ENCODE data around the gene EIF2B2. TPM values are rescaled to one million over a fixed set of nuclear protein-coding genes. Genes with fewer than 3 reads are reported as not detected.

The EIF2B2 gene
- total and polyA plus RNA-seq, 2 experiments from 2014 or later = 40.6 to 50.2 TPM

DNA sequence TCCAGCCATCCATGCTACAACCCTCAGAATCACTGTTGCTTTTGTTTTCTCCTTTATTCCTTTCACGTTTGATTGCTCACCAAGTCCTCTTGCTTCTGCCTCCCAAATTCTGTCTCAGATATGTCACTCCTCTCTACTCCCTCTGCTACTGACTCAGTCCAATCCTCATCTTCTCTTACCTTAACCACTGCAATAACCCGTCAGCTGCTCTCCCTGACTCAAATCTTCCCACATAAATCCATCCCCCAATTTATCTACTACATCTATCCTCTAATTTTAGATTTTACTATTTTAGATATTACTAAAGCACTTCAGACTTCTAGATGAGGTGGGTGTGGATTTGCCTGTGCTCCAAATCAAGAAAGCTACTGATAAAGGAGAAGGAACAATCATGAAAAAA lies 23.2 kb downstream of the EIF2B2 start:
- H3K36me3 ChIP-seq (ENCODE audit: low read depth) = peaks cover 27% of the 10 kb centered on the region
- no peak overlapping the region for H3K9ac ChIP-seq
- H3F3A ChIP-seq (ENCODE audit: insufficient read depth) = peaks cover 7% of the 10 kb centered on the region; the same call in 1 of the 2 replicates
- no peaks in the 10 kb centered on the region for H3K79me2 ChIP-seq (ENCODE audit: insufficient read depth)
- no peaks in the 10 kb centered on the region for H3K27me3 ChIP-seq (replicated peaks; ENCODE audit: insufficient read depth)
- H3K4me2 ChIP-seq (ENCODE audit: unreplicated experiment) = no peak overlapping the region
- no peak overlapping the region for H3K4me3 ChIP-seq
- no peak for DNase-seq
- H3K9me3 ChIP-seq (ENCODE audit: low read depth) = no peaks in the 10 kb centered on the region
- TF ChIP-seq EZH2 (IDR thresholded peaks at IDR 0.05; ENCODE audit: insufficient read depth, poor library complexity, severe bottlenecking) (no peak), EZH2phosphoT487 (IDR thresholded peaks at IDR 0.05; ENCODE audit: insufficient read depth, low read depth) (no peak)
- in situ Hi-C loops (cut with MboI) = no loop called here
- H3K9me2 ChIP-seq (ENCODE audit: insufficient read depth) = no peaks in the 10 kb centered on the region
- no peak overlapping the region for H3K27ac ChIP-seq
- H4K20me1 ChIP-seq (ENCODE audit: insufficient read depth) = no peaks in the 10 kb centered on the region
- no peak overlapping the region for H2AFZ ChIP-seq
- H3K4me1 ChIP-seq (ENCODE audit: insufficient read depth) = no peaks in the 10 kb centered on the region; the same call in 1 of the 2 replicates
- 83 to 92% methylated on average over 2 of the region's 2 CpGs for WGBS, 2 experiments (ENCODE audit: low coverage in 1 of 2, low lambda C conversion rate in 2 of 2, missing lambda C conversion rate in 2 of 2)

GRCh38 chr14:75030147-75030546 lies 27.4 kb downstream of the EIF2B2 start:
- H4K20me1 ChIP-seq (ENCODE audit: insufficient read depth) = no peaks in the 10 kb centered on the region
- DNase-seq = no peak

GRCh38 chr14:75032939-75033338 lies 30.2 kb downstream of the EIF2B2 start:
- WGBS, 2 experiments (ENCODE audit: low coverage in 1 of 2, low lambda C conversion rate in 2 of 2, missing lambda C conversion rate in 2 of 2) = 56 to 57% methylated on average over 2 of the region's 2 CpGs
- Histone ChIP-seq H3K9me2 (ENCODE audit: insufficient read depth) (no peaks in the 10 kb centered on the region), H3F3A (ENCODE audit: insufficient read depth) (0 out of 2 replicates have a peak, but pooled peaks cover 9% of the 10 kb centered on the region), H3K9ac (no peak overlapping the region), H3K4me3 (no peak overlapping the region), H4K20me1 (ENCODE audit: insufficient read depth) (no peaks in the 10 kb centered on the region), H3K27ac (no peak overlapping the region), H3K9me3 (ENCODE audit: low read depth) (no peaks in the 10 kb centered on the region), H3K27me3 (replicated peaks; ENCODE audit: insufficient read depth) (no peaks in the 10 kb centered on the region), H3K4me2 (ENCODE audit: unreplicated experiment) (no peak overlapping the region), H2AFZ (no peak overlapping the region), H3K4me1 (ENCODE audit: insufficient read depth) (no peaks in the 10 kb centered on the region), H3K79me2 (ENCODE audit: insufficient read depth) (no peaks in the 10 kb centered on the region), H3K36me3 (ENCODE audit: low read depth) (peaks cover 19% of the 10 kb centered on the region)
- DNase-seq = no peak
- TF ChIP-seq EZH2phosphoT487 (IDR thresholded peaks at IDR 0.05; ENCODE audit: insufficient read depth, low read depth) = no peak
- in situ Hi-C loops (cut with MboI) = no loop called here

More at GRCh38 chr14:75030147-75030546, 27.4 kb downstream of the EIF2B2 start:
- WGBS, 2 experiments (ENCODE audit: low coverage in 1 of 2, low lambda C conversion rate in 2 of 2, missing lambda C conversion rate in 2 of 2) = 0% methylated on average over 1 of the region's 1 CpG
- no peaks in the 10 kb centered on the region for H3K27me3 ChIP-seq (replicated peaks; ENCODE audit: insufficient read depth)
- H3F3A ChIP-seq (ENCODE audit: insufficient read depth) = 0 out of 2 replicates have a peak, but pooled peaks cover 9% of the 10 kb centered on the region
- in situ Hi-C loops (cut with MboI) = no loop called here
- H3K4me1 ChIP-seq (ENCODE audit: insufficient read depth) = no peaks in the 10 kb centered on the region; the same call in 1 of the 2 replicates
- H3K27ac ChIP-seq = no peak overlapping the region
- H3K79me2 ChIP-seq (ENCODE audit: insufficient read depth) = no peaks in the 10 kb centered on the region
- H3K4me2 ChIP-seq (ENCODE audit: unreplicated experiment) = no peak overlapping the region
- H3K9me3 ChIP-seq (ENCODE audit: low read depth) = no peaks in the 10 kb centered on the region
- H3K9ac ChIP-seq = no peak overlapping the region
- no peaks in the 10 kb centered on the region for H3K9me2 ChIP-seq (ENCODE audit: insufficient read depth)
- TF ChIP-seq EZH2 (IDR thresholded peaks at IDR 0.05; ENCODE audit: insufficient read depth, poor library complexity, severe bottlenecking) = no peak
- H2AFZ ChIP-seq = no peak overlapping the region
- H3K4me3 ChIP-seq = no peak overlapping the region
- peaks cover 23% of the 10 kb centered on the region for H3K36me3 ChIP-seq (ENCODE audit: low read depth)

DNA sequence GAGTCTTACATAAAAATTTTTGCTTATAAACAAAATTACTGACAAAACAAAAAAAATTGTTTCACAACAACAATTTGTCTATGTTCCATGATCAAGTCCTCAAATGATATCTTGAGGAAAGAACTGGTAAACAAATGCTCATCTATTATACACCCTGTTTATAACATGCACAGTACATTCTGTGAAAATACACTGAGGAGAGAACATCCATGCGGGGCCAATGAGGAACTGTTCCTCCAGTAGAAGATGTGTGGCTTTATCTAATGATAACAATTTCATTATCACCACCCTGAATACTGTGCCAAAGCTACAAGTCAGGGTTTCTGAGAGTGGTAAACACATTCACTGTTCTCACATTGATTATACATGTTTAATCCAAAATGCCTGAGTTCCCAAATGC lies 37.8 kb downstream of the EIF2B2 start:
- Histone ChIP-seq H3K36me3 (ENCODE audit: low read depth) (peaks cover 11% of the 10 kb centered on the region; the same call in 1 of the 2 replicates), H3K4me1 (ENCODE audit: insufficient read depth) (peaks cover 20% of the 10 kb centered on the region), H3K4me2 (ENCODE audit: unreplicated experiment) (no peak overlapping the region), H2AFZ (no peak overlapping the region), H3K27me3 (replicated peaks; ENCODE audit: insufficient read depth) (no peaks in the 10 kb centered on the region), H3K79me2 (ENCODE audit: insufficient read depth) (peaks cover 19% of the 10 kb centered on the region; the same call in 1 of the 2 replicates), H3K27ac (no peak overlapping the region), H3K9ac (no peak overlapping the region), H3F3A (ENCODE audit: insufficient read depth) (peaks cover 8% of the 10 kb centered on the region; the same call in 1 of the 2 replicates), H3K4me3 (no peak overlapping the region), H3K9me3 (ENCODE audit: low read depth) (no peaks in the 10 kb centered on the region), H4K20me1 (ENCODE audit: insufficient read depth) (no peaks in the 10 kb centered on the region), H3K9me2 (ENCODE audit: insufficient read depth) (no peaks in the 10 kb centered on the region)
- no peak for DNase-seq
- TF ChIP-seq EZH2phosphoT487 (IDR thresholded peaks at IDR 0.05; ENCODE audit: insufficient read depth, low read depth) (no peak), EZH2 (IDR thresholded peaks at IDR 0.05; ENCODE audit: insufficient read depth, poor library complexity, severe bottlenecking) (no peak)
- WGBS, 2 experiments (ENCODE audit: low coverage in 1 of 2, low lambda C conversion rate in 2 of 2, missing lambda C conversion rate in 2 of 2) = 96 to 100% methylated on average over 1 of the region's 1 CpG
- in situ Hi-C loops (cut with MboI) = no loop called here

DNA sequence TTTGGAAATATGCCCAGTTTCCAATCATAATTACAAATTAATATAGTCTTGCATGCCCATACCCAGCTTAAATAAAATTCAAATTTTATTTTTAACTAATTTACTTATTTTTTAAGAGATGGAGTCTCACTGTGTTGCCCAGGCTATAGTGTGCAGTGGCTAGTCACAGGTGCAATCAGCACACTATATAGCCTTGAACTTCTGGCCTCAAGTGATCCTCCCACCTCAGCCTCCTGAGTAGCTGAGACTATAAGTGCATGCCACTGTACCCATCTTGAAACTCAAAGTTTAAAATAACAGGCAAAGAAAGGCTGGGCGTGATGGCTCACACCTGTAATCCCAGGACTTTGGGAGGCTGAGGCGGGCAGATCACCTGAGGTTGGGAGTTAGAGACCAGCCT lies 38.2 kb downstream of the EIF2B2 start:
- H2AFZ ChIP-seq = no peak overlapping the region
- no peak for DNase-seq
- TF ChIP-seq EZH2 (IDR thresholded peaks at IDR 0.05; ENCODE audit: insufficient read depth, poor library complexity, severe bottlenecking) (no peak), EZH2phosphoT487 (IDR thresholded peaks at IDR 0.05; ENCODE audit: insufficient read depth, low read depth) (no peak)
- peaks cover 20% of the 10 kb centered on the region for H3K4me1 ChIP-seq (ENCODE audit: insufficient read depth)
- peaks cover 23% of the 10 kb centered on the region; the same call in 1 of the 2 replicates for H3K79me2 ChIP-seq (ENCODE audit: insufficient read depth)
- H3K9me3 ChIP-seq (ENCODE audit: low read depth) = no peaks in the 10 kb centered on the region
- 95 to 100% methylated on average over 2 of the region's 2 CpGs for WGBS, 2 experiments (ENCODE audit: low coverage in 1 of 2, low lambda C conversion rate in 2 of 2, missing lambda C conversion rate in 2 of 2)
- no peak overlapping the region for H3K27ac ChIP-seq
- no peak overlapping the region for H3K4me3 ChIP-seq
- H3K27me3 ChIP-seq (replicated peaks; ENCODE audit: insufficient read depth) = no peaks in the 10 kb centered on the region
- peaks cover 11% of the 10 kb centered on the region; the same call in 1 of the 2 replicates for H3K36me3 ChIP-seq (ENCODE audit: low read depth)
- no peaks in the 10 kb centered on the region for H3K9me2 ChIP-seq (ENCODE audit: insufficient read depth)
- H3K9ac ChIP-seq = no peak overlapping the region
- no peaks in the 10 kb centered on the region for H4K20me1 ChIP-seq (ENCODE audit: insufficient read depth)
- in situ Hi-C loops (cut with MboI) = no loop called here
- H3K4me2 ChIP-seq (ENCODE audit: unreplicated experiment) = no peak overlapping the region
- peaks cover 8% of the 10 kb centered on the region; the same call in 1 of the 2 replicates for H3F3A ChIP-seq (ENCODE audit: insufficient read depth)
